ENCODE measurements around the gene CSF2.
"Not testable (repeated sequence)": the region's sequence is repeated elsewhere in the genome, so short reads cannot be mapped to it uniquely, and the experiment has no call there.

Gene CSF2

GRCh38 chr5:132116072-132116471, 42.5 kb downstream of the CSF2 start:
- no peak overlapping the region for H3K4me3 ChIP-seq (ENCODE audit: low read length)
- no peak for TF ChIP-seq CTCF (conservative IDR thresholded peaks at IDR 0.05; ENCODE audit: low read depth, low read length)
- DNase-seq (ENCODE audit: low read depth) = no peak

GRCh38 chr5:132116909-132117489, 43.4 kb downstream of the CSF2 start:
- H3K4me3 ChIP-seq (ENCODE audit: low read length); DNase-seq (ENCODE audit: low read depth): not testable (repeated sequence)

- not testable (repeated sequence) for H3K4me3 ChIP-seq (ENCODE audit: low read length); DNase-seq (ENCODE audit: low read depth)
Observed at GRCh38 chr5:132120717-132121116, 47.1 kb downstream of the CSF2 start.

GRCh38 chr5:132122971-132123370, 49.4 kb downstream of the CSF2 start:
- H3K4me3 ChIP-seq (ENCODE audit: low read length); DNase-seq (ENCODE audit: low read depth): not testable (repeated sequence)

- not testable (repeated sequence) for H3K4me3 ChIP-seq (ENCODE audit: low read length); DNase-seq (ENCODE audit: low read depth)
Observed at GRCh38 chr5:132123578-132123977, 50.0 kb downstream of the CSF2 start.

All from retinal pigment epithelial cell (primary cell).